OCI-M2 (cell line): Measurements from ENCODE around the gene TRAPPC11.

ENCODE experiments used
- DNase-seq: peaks from one replicate; lab custom pipeline; 2025; ENCODE audit not compliant: unreplicated experiment; lab: John Stamatoyannopoulos, UW

TRAPPC11 gene

DNA sequence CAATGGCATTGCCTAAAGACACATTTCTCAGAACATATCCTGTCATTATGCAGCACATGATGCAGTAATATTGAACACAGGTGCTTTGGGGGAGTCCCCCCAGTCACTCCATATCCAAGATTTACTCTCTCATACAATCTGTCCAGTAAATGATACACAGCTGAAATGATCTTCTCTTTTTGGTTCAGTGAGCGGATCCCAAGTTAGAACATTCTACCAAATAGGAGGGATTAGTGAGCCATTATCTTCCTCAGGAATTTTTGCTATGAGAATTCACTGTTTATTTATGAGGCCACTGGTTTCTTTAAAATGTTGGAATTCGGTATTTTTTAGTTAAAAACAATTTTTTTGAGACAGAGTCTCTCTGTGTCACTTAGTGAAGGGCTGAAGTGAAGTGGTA, 96.5 kb downstream of the TRAPPC11 start:
- DNase-seq: no peak

GRCh38 chr4:183757060-183757459, 98.0 kb downstream of the TRAPPC11 start:
- no peak for DNase-seq

DNA sequence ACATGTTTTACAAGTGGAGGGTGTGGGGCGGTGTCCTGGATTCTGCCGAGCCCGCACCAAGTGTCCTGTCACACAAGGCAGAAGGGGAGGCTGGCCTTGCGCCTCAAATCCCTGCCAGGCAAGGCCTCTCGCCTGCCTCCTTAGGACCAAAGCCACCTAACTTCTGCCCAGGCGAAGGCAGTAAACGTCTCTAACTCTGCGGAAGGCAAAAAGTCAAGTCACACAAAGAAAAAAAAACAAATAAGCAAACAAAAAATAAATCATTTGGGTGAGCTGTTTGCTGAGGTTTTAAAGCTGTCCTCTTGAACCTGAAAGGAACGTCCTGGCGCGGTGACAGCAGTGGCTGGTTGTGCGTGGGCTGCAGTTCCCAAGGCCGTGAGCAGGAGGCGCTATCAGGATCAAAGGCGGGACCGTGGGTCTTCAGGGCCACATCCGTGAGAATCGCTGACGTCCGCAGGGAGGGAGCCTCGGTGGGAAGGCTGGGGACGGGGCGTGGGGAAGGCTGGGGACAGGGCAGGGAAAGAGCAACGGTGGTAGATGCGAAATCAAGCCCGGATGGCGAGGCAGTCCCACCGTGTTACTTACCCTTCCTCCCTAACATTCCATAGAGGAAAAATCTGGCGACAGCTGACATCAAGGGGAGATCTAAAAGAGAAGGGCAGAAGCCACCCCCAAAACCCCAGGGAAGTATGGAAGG, 99.1 kb downstream of the TRAPPC11 start:
- no peak for DNase-seq

DNA sequence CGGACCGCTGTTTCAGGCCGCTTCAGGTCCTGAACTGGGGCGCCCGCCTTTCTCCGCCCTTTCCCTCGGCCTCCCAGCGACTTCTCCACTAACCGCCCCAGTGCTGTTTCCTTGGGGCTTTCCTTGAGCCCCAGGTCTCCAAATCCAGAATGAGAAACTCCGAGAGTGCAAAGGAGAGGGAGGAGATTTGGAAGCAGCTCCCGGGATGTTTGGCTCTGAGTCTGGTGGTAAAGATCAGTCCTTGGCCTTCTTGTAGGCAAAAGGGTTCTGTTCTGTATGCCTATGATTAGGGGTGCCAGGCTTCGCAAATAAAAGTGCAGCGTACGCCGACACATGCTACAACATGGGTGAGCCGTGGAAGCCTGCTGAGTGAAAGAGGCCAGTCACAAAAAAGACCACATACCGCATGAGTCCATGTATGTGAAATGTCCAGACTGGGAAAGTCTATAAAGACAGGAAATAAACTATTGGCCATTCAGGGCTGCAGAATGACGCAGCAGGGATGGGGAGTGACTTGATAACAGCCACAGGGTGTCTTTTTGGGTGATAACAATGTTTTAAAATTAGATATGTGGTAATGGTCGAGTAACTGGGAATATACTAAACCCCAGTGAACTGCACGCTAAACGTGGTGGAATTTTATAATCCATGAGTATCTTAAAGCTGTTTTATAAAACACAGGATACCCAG, 99.8 kb downstream of the TRAPPC11 start:
- no peak for DNase-seq

DNA sequence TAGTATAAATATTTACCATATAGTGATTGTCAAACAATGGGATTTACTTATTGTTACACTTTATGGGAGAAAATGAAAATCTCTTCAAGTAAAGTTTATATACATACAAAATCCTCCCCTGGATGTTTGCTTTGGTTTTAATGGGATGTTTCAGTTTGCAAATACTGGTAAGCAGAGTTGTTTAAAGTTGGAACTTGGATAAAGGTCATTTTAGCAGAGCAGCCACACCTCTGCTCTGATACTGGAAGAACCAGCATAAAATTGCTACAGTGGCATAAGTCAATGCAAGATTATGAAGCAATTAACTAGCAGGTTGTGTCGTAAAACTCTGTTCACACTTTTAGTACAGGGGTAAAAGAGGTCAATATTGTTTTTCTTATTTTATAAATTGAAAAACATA, 101.2 kb downstream of the TRAPPC11 start:
- no peak for DNase-seq
